ENCODE data around the gene EVC2. TPM values are rescaled to one million over a fixed set of nuclear protein-coding genes. Genes with fewer than 3 reads are reported as not detected.

Gene EVC2
- total RNA-seq, 1 donor from 2014 or later = 12.6 TPM

DNA sequence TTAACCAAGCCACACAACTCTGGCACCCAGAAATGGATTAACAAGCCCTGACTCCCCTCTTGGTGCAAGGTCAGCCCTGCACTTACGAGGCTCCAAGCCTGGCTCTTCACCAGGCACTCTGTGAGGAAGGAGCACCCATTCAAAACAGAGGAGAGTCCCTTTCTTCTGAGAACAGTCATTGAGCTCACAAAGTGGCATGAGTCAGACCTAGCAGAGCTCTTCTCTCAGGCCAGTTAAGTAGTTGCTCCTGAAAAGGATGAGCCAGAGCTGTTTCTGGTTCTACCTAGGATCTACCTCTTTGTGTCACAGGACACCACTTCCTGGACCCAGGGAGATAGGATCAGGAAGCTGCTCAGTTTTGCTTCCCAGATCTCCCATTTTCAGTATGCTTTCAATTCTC lies 48.2 kb downstream of the EVC2 start:
- Histone ChIP-seq H3K36me3 (ENCODE audit: control insufficient read depth, insufficient read depth, low read length) (no peaks in the 10 kb centered on the region), H3K4me3 (ENCODE audit: low read depth, low read length) (no peak overlapping the region), H3K27me3 (ENCODE audit: control insufficient read depth, insufficient read depth, low read length) (no peaks in the 10 kb centered on the region)
- no peak for DNase-seq (ENCODE audit: low read depth)
- TF ChIP-seq, protein P1, sequence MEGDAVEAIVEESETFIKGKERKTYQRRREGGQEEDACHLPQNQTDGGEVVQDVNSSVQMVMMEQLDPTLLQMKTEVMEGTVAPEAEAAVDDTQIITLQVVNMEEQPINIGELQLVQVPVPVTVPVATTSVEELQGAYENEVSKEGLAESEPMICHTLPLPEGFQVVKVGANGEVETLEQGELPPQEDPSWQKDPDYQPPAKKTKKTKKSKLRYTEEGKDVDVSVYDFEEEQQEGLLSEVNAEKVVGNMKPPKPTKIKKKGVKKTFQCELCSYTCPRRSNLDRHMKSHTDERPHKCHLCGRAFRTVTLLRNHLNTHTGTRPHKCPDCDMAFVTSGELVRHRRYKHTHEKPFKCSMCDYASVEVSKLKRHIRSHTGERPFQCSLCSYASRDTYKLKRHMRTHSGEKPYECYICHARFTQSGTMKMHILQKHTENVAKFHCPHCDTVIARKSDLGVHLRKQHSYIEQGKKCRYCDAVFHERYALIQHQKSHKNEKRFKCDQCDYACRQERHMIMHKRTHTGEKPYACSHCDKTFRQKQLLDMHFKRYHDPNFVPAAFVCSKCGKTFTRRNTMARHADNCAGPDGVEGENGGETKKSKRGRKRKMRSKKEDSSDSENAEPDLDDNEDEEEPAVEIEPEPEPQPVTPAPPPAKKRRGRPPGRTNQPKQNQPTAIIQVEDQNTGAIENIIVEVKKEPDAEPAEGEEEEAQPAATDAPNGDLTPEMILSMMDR (IDR thresholded peaks at IDR 0.05; ENCODE audit: insufficient read depth, low read length, poor library complexity, severe bottlenecking) = no peak

DNA sequence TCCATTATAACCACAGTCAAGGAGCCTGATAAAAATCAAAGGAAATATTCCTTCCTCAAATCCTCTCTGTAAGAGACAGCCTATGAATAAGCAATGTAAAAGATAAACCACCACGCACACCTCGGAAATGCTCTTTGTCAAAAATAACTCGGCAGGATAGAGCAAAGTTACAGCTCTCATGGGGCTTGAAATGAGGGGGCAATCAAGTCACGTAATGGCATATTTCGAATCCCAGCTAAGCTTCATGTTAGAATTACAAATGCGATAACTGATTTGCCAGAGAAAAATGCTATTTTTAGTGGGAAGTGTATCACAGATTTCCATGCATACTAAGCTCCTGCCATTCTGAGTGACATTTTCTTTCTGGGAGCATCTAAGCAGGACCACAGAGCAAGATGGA lies 49.4 kb downstream of the EVC2 start:
- H3K4me3 ChIP-seq (ENCODE audit: low read depth, low read length) = no peak overlapping the region
- no peaks in the 10 kb centered on the region for H3K36me3 ChIP-seq (ENCODE audit: control insufficient read depth, insufficient read depth, low read length)
- no peaks in the 10 kb centered on the region for H3K27me3 ChIP-seq (ENCODE audit: control insufficient read depth, insufficient read depth, low read length)
- TF ChIP-seq, protein P1 (IDR thresholded peaks at IDR 0.05; ENCODE audit: insufficient read depth, low read length, poor library complexity, severe bottlenecking) = no peak
- no peak for DNase-seq (ENCODE audit: low read depth)

DNA sequence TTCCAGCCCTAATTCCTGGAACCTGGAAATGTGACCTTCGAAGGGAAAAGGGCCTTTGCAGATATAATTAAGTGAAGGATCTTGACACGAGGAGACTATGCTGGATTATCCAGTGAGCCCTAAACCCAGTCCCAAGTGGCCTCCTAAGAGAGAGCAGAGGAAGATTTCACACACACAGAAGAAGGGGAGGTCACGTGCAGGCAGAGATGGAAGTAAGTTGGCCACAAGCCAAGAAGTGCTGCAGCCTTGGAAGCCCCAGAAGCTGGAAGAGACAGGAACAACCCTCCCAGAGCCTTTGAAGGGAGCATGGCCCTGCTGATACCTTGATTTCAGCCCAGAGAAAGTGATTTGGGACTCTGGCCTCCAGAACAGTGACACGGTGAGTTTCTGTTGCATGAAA lies 51.9 kb downstream of the EVC2 start:
- no peak for DNase-seq (ENCODE audit: low read depth)
- H3K27me3 ChIP-seq (ENCODE audit: control insufficient read depth, insufficient read depth, low read length) = no peaks in the 10 kb centered on the region
- H3K4me3 ChIP-seq (ENCODE audit: low read depth, low read length) = no peak overlapping the region
- no peaks in the 10 kb centered on the region for H3K36me3 ChIP-seq (ENCODE audit: control insufficient read depth, insufficient read depth, low read length)
- TF ChIP-seq, protein P1 (IDR thresholded peaks at IDR 0.05; ENCODE audit: insufficient read depth, low read length, poor library complexity, severe bottlenecking) = no peak

DNA sequence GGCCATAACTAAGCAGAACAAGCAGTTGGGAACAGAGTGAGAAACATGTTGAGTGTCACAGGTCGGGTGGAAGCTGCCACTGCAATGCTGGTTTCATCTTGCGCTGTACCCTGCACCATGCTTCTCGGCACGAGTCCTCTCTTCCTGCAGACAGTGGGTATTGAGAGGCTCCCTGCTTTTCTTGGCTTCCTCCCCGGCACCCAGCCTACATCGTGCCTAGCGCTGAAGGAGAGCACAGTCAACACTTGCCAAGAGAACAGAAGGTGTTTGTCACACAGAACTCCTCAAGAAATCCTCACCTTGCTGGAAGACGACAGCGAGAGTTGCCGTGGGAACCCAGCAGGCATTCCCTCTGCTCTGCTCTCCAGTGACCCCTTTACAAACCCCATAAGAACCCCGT lies 53.6 kb downstream of the EVC2 start:
- no peaks in the 10 kb centered on the region for H3K36me3 ChIP-seq (ENCODE audit: control insufficient read depth, insufficient read depth, low read length)
- DNase-seq (ENCODE audit: low read depth) = no peak

DNA sequence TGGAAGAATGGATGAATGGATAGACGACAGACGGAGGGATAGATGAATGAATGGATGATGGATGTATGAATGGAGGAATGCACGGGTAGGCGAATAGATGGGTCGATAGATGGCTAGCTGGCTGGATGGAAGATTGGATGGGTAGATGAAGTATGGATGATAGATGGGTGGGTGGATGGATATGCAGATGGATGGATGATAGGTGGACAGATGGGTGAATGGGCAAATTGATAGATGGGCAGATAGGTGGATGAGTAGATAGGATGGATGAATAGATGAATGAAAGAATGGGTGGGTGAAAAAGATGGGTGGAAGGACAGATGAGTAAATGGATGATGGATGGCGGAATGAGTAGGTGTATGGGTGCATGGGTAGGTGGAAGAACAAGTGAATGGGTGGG lies 57.3 kb downstream of the EVC2 start:
- Histone ChIP-seq H3K4me3 (ENCODE audit: low read depth, low read length) (no peak overlapping the region), H3K27me3 (ENCODE audit: control insufficient read depth, insufficient read depth, low read length) (no peaks in the 10 kb centered on the region), H3K36me3 (ENCODE audit: control insufficient read depth, insufficient read depth, low read length) (no peaks in the 10 kb centered on the region)
- no peak for DNase-seq (ENCODE audit: low read depth)
- TF ChIP-seq, protein P1 (IDR thresholded peaks at IDR 0.05; ENCODE audit: insufficient read depth, low read length, poor library complexity, severe bottlenecking) = no peak

More for the DNA sequence above, 53.6 kb downstream of the EVC2 start:
- no peaks in the 10 kb centered on the region for H3K27me3 ChIP-seq (ENCODE audit: control insufficient read depth, insufficient read depth, low read length)
- no peak overlapping the region for H3K4me3 ChIP-seq (ENCODE audit: low read depth, low read length)
- TF ChIP-seq, protein P1 (IDR thresholded peaks at IDR 0.05; ENCODE audit: insufficient read depth, low read length, poor library complexity, severe bottlenecking) = no peak

DNA sequence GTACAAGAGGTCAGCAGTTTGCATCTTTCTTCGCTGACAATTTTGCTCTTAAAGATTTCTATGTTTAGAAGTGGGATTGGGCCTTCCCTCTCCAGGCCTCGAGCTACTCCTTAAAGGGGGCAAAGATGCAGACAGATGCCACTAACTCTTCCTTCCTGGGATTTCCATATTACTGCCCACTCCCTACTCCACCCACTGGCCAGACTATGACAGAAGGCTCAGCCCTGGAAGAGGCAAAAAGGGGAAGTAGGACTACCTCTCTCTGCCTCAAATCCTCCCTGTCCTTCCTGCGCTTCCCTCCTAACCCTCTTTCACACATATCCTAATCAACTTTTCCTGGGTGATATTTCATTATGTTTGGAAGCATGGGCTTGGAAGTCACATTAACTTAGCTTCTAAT lies 58.3 kb downstream of the EVC2 start:
- DNase-seq (ENCODE audit: low read depth) = no peak
- H3K27me3 ChIP-seq (ENCODE audit: control insufficient read depth, insufficient read depth, low read length) = no peaks in the 10 kb centered on the region
- no peaks in the 10 kb centered on the region for H3K36me3 ChIP-seq (ENCODE audit: control insufficient read depth, insufficient read depth, low read length)
- no peak overlapping the region for H3K4me3 ChIP-seq (ENCODE audit: low read depth, low read length)
- TF ChIP-seq, protein P1 (IDR thresholded peaks at IDR 0.05; ENCODE audit: insufficient read depth, low read length, poor library complexity, severe bottlenecking) = no peak

Data from kidney epithelial cell (primary cell).